ENCODE measurements around the gene TEX29.

The TEX29 gene

GRCh38 chr13:111390522-111391270, 70.3 kb downstream of the TEX29 start:
- H3K27me3 ChIP-seq (ENCODE audit: insufficient read depth, low read length): peaks cover 5% of the 10 kb centered on the region
- H3K36me3 ChIP-seq (ENCODE audit: insufficient read depth, low read length): no peaks in the 10 kb centered on the region
- no peaks in the 10 kb centered on the region for H3K9me3 ChIP-seq (ENCODE audit: low read length)
- H3K4me3 ChIP-seq (ENCODE audit: low read length): no peak overlapping the region
- H2AFZ ChIP-seq (ENCODE audit: low read depth, low read length): no peak overlapping the region
- peaks cover under 1% of the 10 kb centered on the region for H3K4me1 ChIP-seq (ENCODE audit: insufficient read depth, low read length)

- no peaks in the 10 kb centered on the region for H3K36me3 ChIP-seq (ENCODE audit: insufficient read depth, low read length)
Measured at GRCh38 chr13:111392486-111392885, 72.0 kb downstream of the TEX29 start.

GRCh38 chr13:111393221-111393790, 72.9 kb downstream of the TEX29 start:
- H3K4me1 ChIP-seq (ENCODE audit: insufficient read depth, low read length): no peaks in the 10 kb centered on the region
- no peaks in the 10 kb centered on the region for H3K9me3 ChIP-seq (ENCODE audit: low read length)
- H3K4me3 ChIP-seq (ENCODE audit: low read length): no peak overlapping the region
- H2AFZ ChIP-seq (ENCODE audit: low read depth, low read length): no peak overlapping the region
- H3K27me3 ChIP-seq (ENCODE audit: insufficient read depth, low read length): peaks cover 5% of the 10 kb centered on the region
- H3K36me3 ChIP-seq (ENCODE audit: insufficient read depth, low read length): no peaks in the 10 kb centered on the region

More at GRCh38 chr13:111392486-111392885, 72.0 kb downstream of the TEX29 start:
- Histone ChIP-seq H3K9me3 (ENCODE audit: low read length) (no peaks in the 10 kb centered on the region), H3K4me1 (ENCODE audit: insufficient read depth, low read length) (no peaks in the 10 kb centered on the region), H3K27me3 (ENCODE audit: insufficient read depth, low read length) (peaks cover 5% of the 10 kb centered on the region), H3K4me3 (ENCODE audit: low read length) (no peak overlapping the region), H2AFZ (ENCODE audit: low read depth, low read length) (no peak overlapping the region)
